GM20431 (cell line): ENCODE measurements around the gene APEX2.
"Not testable (repeated sequence)": the region's sequence is repeated elsewhere in the genome, so short reads cannot be mapped to it uniquely, and the experiment has no call there.

Experiments
- in situ Hi-C: fragments of 300-500 bp; cut with MseI, MboI; formaldehyde crosslinking; loops from one replicate; pipeline ENCODE4 v1.15.0; 2020; ENCODE audit warnings: low sequenced_read_pairs; ENCODE audit not compliant: unreplicated experiment

APEX2 gene

GRCh38 chrX:54999717-55000598 lies at the start of gene APEX2:
Gene APEX2 (plus strand): TSS chrX:55000363. CDS start chrX:55000423, 60 bp downstream.
- in situ Hi-C loops, result no loop called here

- in situ Hi-C loops, result no loop called here
These were observed 49.3 kb upstream of the APEX2 start for GRCh38 chrX:54950730-54951375.

GRCh38 chrX:54961750-54962149 lies 38.4 kb upstream of the APEX2 start:
- in situ Hi-C loops, result no loop called here

GRCh38 chrX:54964766-54965497 lies 35.2 kb upstream of the APEX2 start:
- in situ Hi-C loops, result no loop called here

- in situ Hi-C loops, result no loop called here
These were observed 22.8 kb upstream of the APEX2 start for GRCh38 chrX:54977387-54977786.

GRCh38 chrX:54978448-54978847 lies 21.7 kb upstream of the APEX2 start:
- in situ Hi-C loops, result no loop called here

- in situ Hi-C loops, result no loop called here
These were observed 20.7 kb upstream of the APEX2 start for GRCh38 chrX:54979432-54979831.

GRCh38 chrX:54980334-54980733 lies 19.8 kb upstream of the APEX2 start:
- in situ Hi-C loops, result no loop called here

- in situ Hi-C loops, result not testable (repeated sequence)
These were observed 16.9 kb upstream of the APEX2 start for GRCh38 chrX:54983306-54983705.

- in situ Hi-C loops, result no loop called here
These were observed 8.5 kb upstream of the APEX2 start for GRCh38 chrX:54991706-54992105.

GRCh38 chrX:54992911-54993622 lies 7.1 kb upstream of the APEX2 start:
- in situ Hi-C loops, result no loop called here

- in situ Hi-C loops, result no loop called here
These were observed 6.1 kb upstream of the APEX2 start, which contains the start of gene PFKFB1 for GRCh38 chrX:54994099-54994498. Gene PFKFB1 (minus strand): TSS chrX:54994188. CDS start chrX:54994007, 181 bp downstream.

- in situ Hi-C loops, result no loop called here
These were observed 5.4 kb upstream of the APEX2 start for GRCh38 chrX:54994668-54995351.

- in situ Hi-C loops, result no loop called here
These were observed 4.5 kb upstream of the APEX2 start for GRCh38 chrX:54995621-54996020.

GRCh38 chrX:55004231-55004630 lies 4.1 kb downstream of the APEX2 start:
- in situ Hi-C loops, result no loop called here

- in situ Hi-C loops, result no loop called here
These were observed 5.1 kb downstream of the APEX2 start for GRCh38 chrX:55005256-55005655.

GRCh38 chrX:55006827-55007621 lies 6.9 kb downstream of the APEX2 start:
- in situ Hi-C loops, result no loop called here

GRCh38 chrX:55007656-55008055 lies 7.5 kb downstream of the APEX2 start:
- in situ Hi-C loops, result no loop called here
